Activated CD4-positive, CD25-positive, alpha-beta regulatory T cell (primary cell): ENCODE data around the gene GLS.
A peak's percentile ranks its signal among the peaks of the same experiment; 100 is the strongest.

Experiments
- DNase-seq, 4 experiments: peaks; one replicate each; lab custom pipeline; 2025; lab: John Stamatoyannopoulos, UW

Gene GLS

DNA sequence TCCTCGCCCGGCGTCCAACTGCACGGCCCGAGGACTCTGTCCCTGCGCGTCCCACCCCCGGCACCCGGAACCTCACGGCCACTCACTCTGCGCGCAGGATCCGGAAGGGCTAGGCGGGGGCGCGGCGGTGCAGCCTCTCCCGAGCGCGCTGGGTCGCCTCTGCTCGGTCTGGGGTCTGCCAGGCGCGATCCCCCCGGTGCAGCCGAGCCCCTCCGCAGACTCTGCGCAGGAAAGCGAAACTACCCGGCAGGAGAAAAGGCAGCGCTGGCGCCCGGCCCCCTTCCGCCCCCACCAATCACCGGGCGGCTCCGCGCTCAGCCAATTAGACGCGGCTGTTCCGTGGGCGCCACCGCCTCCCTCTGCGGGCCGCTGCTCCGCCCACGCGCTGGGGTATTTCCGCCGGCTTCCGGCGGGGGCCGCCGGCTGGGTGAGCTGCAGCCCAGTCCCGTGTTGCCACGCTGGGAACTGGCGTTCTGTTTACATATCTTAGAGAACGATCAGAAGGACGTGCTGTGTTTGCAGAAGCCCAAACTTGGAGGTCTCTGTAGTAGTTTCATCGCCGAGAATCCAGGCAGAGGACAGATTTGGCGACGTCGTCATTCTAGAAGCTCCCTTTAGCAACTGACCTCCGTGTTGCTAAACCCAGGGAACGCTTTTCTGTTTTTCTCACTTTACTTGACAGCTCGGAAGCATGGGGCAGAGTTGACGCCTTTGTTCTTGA is 133.5 kb downstream of the GLS start, which contains the start of gene STAT1:
Gene STAT1, minus strand, starts transcription at position 240 of the 721 bp plus-strand sequence. CDS start 4,168 bp downstream, outside the sequence.
- DNase-seq = peak; percentile 92 to 96 (median 92)

DNA sequence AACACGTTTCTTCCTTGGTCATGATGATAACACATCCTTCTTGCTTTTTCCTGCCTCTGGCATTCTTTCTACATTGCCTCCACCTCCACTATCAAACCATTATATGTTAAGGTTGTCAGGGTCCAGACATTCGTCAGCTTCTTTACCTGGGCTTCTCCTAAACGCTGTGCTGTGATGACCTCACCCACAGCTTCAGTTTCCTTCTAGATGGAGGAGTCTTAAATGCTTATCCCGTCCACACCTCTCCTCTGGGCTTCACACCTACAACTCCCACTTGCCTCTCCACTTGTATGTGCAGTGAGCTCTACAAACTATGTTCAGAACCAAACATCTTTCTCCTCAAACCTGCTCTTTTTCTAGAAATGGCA is 134.0 kb downstream of the GLS start:
- no peak for DNase-seq
